Neural progenitor cell (in vitro differentiated cells): ENCODE data around the gene CACNA1C. TPM values are rescaled to one million over a fixed set of nuclear protein-coding genes. Genes with fewer than 3 reads are reported as not detected.

ENCODE experiments used
- DNase-seq: peaks from one replicate; pipeline ENCODE4 v3.0.0-alpha.2; 2016; ENCODE audit warnings: low spot score
- H2AFZ ChIP-seq: fragments of 200-600 bp; sonication (generic); replicated peaks from 2 replicates; pipeline ENCODE4 v1.6.1; 2016; ENCODE audit warnings: antibody characterized with exemption
- H3F3A ChIP-seq: fragments of 200-600 bp; sonication (generic); 2 replicates; pipeline ENCODE4 v1.6.1; 2016; ENCODE audit warnings: antibody characterized with exemption, low read depth
- H3K27ac ChIP-seq: fragments of 200-600 bp; sonication (generic); 2 replicates; pipeline ENCODE4 v1.5.1; 2016; ENCODE audit warnings: mild to moderate bottlenecking
- H3K27me3 ChIP-seq: fragments of 200-600 bp; sonication (generic); 2 replicates; pipeline ENCODE4 v1.6.1; 2016; ENCODE audit warnings: mild to moderate bottlenecking, moderate library complexity
- H3K36me3 ChIP-seq: fragments of 200-600 bp; sonication (generic); 2 replicates; pipeline ENCODE4 v1.5.1; 2016
- H3K4me1 ChIP-seq: fragments of 200-600 bp; sonication (generic); 2 replicates; pipeline ENCODE4 v1.6.1; 2016; ENCODE audit warnings: mixed run types
- H3K4me2 ChIP-seq: fragments of 200-600 bp; sonication (generic); 2 replicates; pipeline ENCODE4 v1.6.1; 2016
- H3K4me3 ChIP-seq: fragments of 200-600 bp; sonication (generic); 2 replicates; pipeline ENCODE4 v1.5.1; 2016
- H3K79me2 ChIP-seq: fragments of 200-600 bp; sonication (generic); 2 replicates; pipeline ENCODE4 v1.6.1; 2016; ENCODE audit warnings: low read depth
- H3K9ac ChIP-seq: fragments of 200-600 bp; sonication (generic); 2 replicates; pipeline ENCODE4 v1.6.1; 2016
- H3K9me3 ChIP-seq: fragments of 200-600 bp; sonication (generic); 2 replicates; pipeline ENCODE4 v1.5.1; 2016; ENCODE audit warnings: low read depth
- H4K20me1 ChIP-seq: fragments of 200-600 bp; sonication (generic); 2 replicates; pipeline ENCODE4 v1.6.1; 2016; ENCODE audit warnings: low read depth
- H3K27ac Mint-ChIP-seq: 3 replicates; pipeline ENCODE4 v1.8.0; 2021; ENCODE audit warnings: mixed read lengths
- H3K27me3 Mint-ChIP-seq: 2 replicates; pipeline ENCODE4 v1.8.0; 2022; ENCODE audit warnings: low read depth, mild to moderate bottlenecking, inconsistent platforms, moderate library complexity, mixed read lengths; ENCODE audit not compliant: insufficient read depth
- H3K36me3 Mint-ChIP-seq: 3 replicates; pipeline ENCODE4 v1.8.0; 2021; ENCODE audit warnings: mixed read lengths
- H3K4me1 Mint-ChIP-seq: 3 replicates; pipeline ENCODE4 v1.8.0; 2021; ENCODE audit warnings: mixed read lengths
- H3K4me3 Mint-ChIP-seq: 3 replicates; pipeline ENCODE4 v1.8.0; 2021; ENCODE audit warnings: mild to moderate bottlenecking, moderate library complexity, mixed read lengths
- H3K9me3 Mint-ChIP-seq: 3 replicates; pipeline ENCODE4 v1.8.0; 2020; ENCODE audit warnings: mixed read lengths
- EZH2 ChIP-seq: fragments of 200-600 bp; sonication (generic); IDR thresholded peaks from 2 replicates; pipeline ENCODE4 v1.6.1; 2017; ENCODE audit warnings: antibody characterized with exemption, mild to moderate bottlenecking, moderate library complexity
- EZH2phosphoT487 ChIP-seq: fragments of 200-600 bp; sonication (generic); IDR thresholded peaks from 2 replicates; pipeline ENCODE4 v1.6.1; 2017; ENCODE audit warnings: antibody characterized with exemption
- total RNA-seq: library from RNA; depleted of rRNA; stranded (reverse); fragments of >200 nt; gene quantifications from 2 replicates; pipeline ENCODE4 v1.2.3, GENCODE V29; 2015; ENCODE audit warnings: low replicate concordance
- TF ChIP-seq, protein P1 (sequence below): fragments of 200-600 bp; sonication (generic); IDR thresholded peaks from 2 replicates; pipeline ENCODE4 v1.5.1; 2017; ENCODE audit warnings: antibody characterized with exemption, mild to moderate bottlenecking

CACNA1C gene
- total RNA-seq, 1 donor from 2014 or later = 2.7 TPM

DNA sequence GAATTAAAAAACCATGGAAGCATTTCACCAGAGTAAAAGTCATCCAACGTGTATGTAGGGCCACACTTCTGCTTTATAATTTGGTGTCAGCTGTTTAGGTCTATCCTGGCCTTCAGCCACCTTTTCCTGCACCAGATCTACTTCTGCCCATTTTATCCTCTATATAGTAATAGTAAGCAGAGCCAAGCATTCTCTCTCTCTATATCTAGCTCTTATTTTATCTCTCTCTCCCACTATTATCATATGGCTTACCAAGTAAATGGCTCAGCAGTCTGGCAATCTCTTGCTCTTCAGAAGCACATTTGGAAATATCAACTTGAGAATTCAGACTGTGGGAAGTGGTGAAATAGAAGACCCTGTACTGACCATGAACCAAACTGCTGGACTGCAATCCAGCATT lies 657.9 kb downstream of the CACNA1C start:
- no peaks in the 10 kb centered on the region for H3K4me1 Mint-ChIP-seq
- Histone ChIP-seq H3K4me1 (no peaks in the 10 kb centered on the region), H3K9ac (no peak overlapping the region), H3K79me2 (no peaks in the 10 kb centered on the region), H3F3A (no peaks in the 10 kb centered on the region), H3K4me2 (no peak overlapping the region), H3K4me3 (no peak overlapping the region), H3K36me3 (no peaks in the 10 kb centered on the region), H4K20me1 (no peaks in the 10 kb centered on the region), H3K27me3 (peaks cover 73% of the 10 kb centered on the region), H2AFZ (no peak overlapping the region), H3K9me3 (no peaks in the 10 kb centered on the region), H3K27ac (no peak overlapping the region)
- peaks cover 6% of the 10 kb centered on the region for H3K9me3 Mint-ChIP-seq
- peaks cover 3% of the 10 kb centered on the region for H3K27me3 Mint-ChIP-seq
- TF ChIP-seq EZH2phosphoT487 (no peak), EZH2 (no peak)
- TF ChIP-seq, protein P1, sequence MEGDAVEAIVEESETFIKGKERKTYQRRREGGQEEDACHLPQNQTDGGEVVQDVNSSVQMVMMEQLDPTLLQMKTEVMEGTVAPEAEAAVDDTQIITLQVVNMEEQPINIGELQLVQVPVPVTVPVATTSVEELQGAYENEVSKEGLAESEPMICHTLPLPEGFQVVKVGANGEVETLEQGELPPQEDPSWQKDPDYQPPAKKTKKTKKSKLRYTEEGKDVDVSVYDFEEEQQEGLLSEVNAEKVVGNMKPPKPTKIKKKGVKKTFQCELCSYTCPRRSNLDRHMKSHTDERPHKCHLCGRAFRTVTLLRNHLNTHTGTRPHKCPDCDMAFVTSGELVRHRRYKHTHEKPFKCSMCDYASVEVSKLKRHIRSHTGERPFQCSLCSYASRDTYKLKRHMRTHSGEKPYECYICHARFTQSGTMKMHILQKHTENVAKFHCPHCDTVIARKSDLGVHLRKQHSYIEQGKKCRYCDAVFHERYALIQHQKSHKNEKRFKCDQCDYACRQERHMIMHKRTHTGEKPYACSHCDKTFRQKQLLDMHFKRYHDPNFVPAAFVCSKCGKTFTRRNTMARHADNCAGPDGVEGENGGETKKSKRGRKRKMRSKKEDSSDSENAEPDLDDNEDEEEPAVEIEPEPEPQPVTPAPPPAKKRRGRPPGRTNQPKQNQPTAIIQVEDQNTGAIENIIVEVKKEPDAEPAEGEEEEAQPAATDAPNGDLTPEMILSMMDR = no peak
- no peak overlapping the region for H3K27ac Mint-ChIP-seq
- no peak for DNase-seq
- no peak overlapping the region for H3K4me3 Mint-ChIP-seq
- no peaks in the 10 kb centered on the region for H3K36me3 Mint-ChIP-seq

DNA sequence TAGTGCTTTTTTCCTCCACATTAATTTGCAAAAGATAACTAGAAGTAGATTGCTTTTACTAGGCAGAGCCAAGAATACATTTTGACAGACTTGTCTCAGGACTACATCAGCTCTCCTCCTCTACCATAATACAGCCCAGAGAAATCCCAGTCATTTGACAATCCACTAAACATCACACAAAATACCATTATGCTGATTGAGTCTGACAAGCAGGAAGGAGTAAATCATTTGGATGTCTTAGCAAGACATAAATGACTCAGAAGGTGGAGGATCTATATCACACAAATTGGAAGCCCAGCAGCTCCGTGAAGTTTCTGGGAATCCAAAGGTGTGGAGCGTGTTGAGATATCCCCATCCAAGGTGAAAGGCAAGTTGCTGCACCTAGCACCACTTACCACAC lies 666.6 kb downstream of the CACNA1C start:
- Histone ChIP-seq H3K36me3 (no peaks in the 10 kb centered on the region), H3K4me3 (no peak overlapping the region), H3K27ac (no peak overlapping the region), H3F3A (no peaks in the 10 kb centered on the region), H3K4me2 (no peak overlapping the region), H3K79me2 (no peaks in the 10 kb centered on the region), H3K27me3 (peaks cover 79% of the 10 kb centered on the region), H3K9ac (no peak overlapping the region), H3K4me1 (no peaks in the 10 kb centered on the region), H2AFZ (no peak overlapping the region), H3K9me3 (no peaks in the 10 kb centered on the region), H4K20me1 (no peaks in the 10 kb centered on the region)
- Mint-ChIP-seq H3K4me3 (no peak overlapping the region), H3K4me1 (no peaks in the 10 kb centered on the region), H3K9me3 (no peaks in the 10 kb centered on the region), H3K27ac (no peak overlapping the region), H3K27me3 (no peaks in the 10 kb centered on the region), H3K36me3 (no peaks in the 10 kb centered on the region)
- DNase-seq = no peak
- TF ChIP-seq, protein P1 = no peak
- no peak for TF ChIP-seq EZH2phosphoT487
- no peak for TF ChIP-seq EZH2

DNA sequence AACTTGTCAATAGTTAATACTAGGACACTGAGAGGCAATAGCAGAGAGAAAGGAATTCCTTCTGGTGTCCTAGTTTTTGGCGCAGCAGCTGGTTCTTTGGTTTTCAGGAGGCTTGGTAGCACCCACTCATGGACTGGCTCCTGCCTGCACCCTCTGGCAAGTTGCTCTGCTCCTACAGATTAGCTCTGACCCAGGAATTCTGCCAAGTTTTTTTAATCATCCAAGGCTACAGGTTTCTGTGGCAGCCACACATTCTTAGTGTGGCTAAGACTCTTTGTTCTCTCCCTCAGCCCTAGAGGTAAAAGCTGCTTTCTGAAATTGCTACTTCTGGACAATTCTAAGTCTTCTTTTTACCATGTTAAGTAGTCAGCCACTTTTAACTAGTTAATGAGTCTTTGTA lies 670.0 kb downstream of the CACNA1C start:
- Histone ChIP-seq H3K4me3 (no peak overlapping the region), H3K4me2 (no peak overlapping the region), H3K27me3 (peaks cover 76% of the 10 kb centered on the region), H2AFZ (no peak overlapping the region), H3K36me3 (no peaks in the 10 kb centered on the region), H3K27ac (no peak overlapping the region), H3K4me1 (no peaks in the 10 kb centered on the region), H3K79me2 (no peaks in the 10 kb centered on the region), H3F3A (no peaks in the 10 kb centered on the region), H3K9me3 (no peaks in the 10 kb centered on the region), H4K20me1 (no peaks in the 10 kb centered on the region), H3K9ac (no peak overlapping the region)
- Mint-ChIP-seq H3K4me1 (no peaks in the 10 kb centered on the region), H3K4me3 (no peak overlapping the region), H3K27ac (no peak overlapping the region), H3K9me3 (no peaks in the 10 kb centered on the region), H3K27me3 (peaks cover 3% of the 10 kb centered on the region), H3K36me3 (no peaks in the 10 kb centered on the region)
- no peak for DNase-seq
- TF ChIP-seq, protein P1 = no peak
- TF ChIP-seq EZH2 = no peak
- no peak for TF ChIP-seq EZH2phosphoT487

DNA sequence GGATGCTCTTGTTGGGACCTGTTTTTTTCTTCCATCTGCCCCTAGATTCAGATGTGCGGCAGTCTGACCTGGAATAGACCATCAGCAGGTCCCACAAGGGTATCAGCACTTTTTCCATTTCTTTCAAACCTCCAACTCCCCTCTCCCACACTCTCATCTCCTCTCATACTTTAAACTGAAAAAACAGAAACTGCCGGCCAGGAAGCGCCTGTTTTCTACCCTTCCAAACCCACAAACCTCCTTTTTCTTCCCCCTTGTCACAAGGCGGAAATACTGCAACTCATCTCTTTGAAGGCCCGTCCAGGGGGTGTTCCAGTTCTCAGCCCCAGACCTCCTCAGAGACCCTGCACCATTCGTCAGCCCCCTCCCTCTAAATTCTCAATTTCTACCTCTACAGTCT lies 679.5 kb downstream of the CACNA1C start:
- H3F3A ChIP-seq = no peaks in the 10 kb centered on the region
- H3K79me2 ChIP-seq = no peaks in the 10 kb centered on the region
- H2AFZ ChIP-seq = no peak overlapping the region
- peaks cover 6% of the 10 kb centered on the region for H3K27me3 Mint-ChIP-seq
- no peak overlapping the region for H3K27ac Mint-ChIP-seq
- no peak overlapping the region for H3K9ac ChIP-seq
- H3K36me3 ChIP-seq = no peaks in the 10 kb centered on the region
- no peaks in the 10 kb centered on the region for H3K4me1 Mint-ChIP-seq
- no peaks in the 10 kb centered on the region for H3K36me3 Mint-ChIP-seq
- H3K4me1 ChIP-seq = no peaks in the 10 kb centered on the region
- no peak overlapping the region for H3K4me3 ChIP-seq
- H3K4me2 ChIP-seq = no peak overlapping the region
- H3K27ac ChIP-seq = no peak overlapping the region
- H3K9me3 ChIP-seq = no peaks in the 10 kb centered on the region
- H3K4me3 Mint-ChIP-seq = no peak overlapping the region
- no peaks in the 10 kb centered on the region for H4K20me1 ChIP-seq
- TF ChIP-seq, protein P1 = no peak
- TF ChIP-seq EZH2 (no peak), EZH2phosphoT487 (no peak)
- H3K9me3 Mint-ChIP-seq = no peaks in the 10 kb centered on the region
- peaks cover 40% of the 10 kb centered on the region for H3K27me3 ChIP-seq
- DNase-seq = no peak
